GM12878 (cell line): ENCODE data around the gene KPNA1. TPM values are rescaled to one million over a fixed set of nuclear protein-coding genes. Genes with fewer than 3 reads are reported as not detected.

Experiments used
- ATAC-seq: fragments of 200-7000 bp; cut with Tn5 transposase; 3 replicates; pipeline ENCODE4 v1.9.1; 2020; ENCODE audit warnings: mild to moderate bottlenecking, moderate library complexity
- BruUV-seq: library from RNA; stranded (reverse); fragments of 400-500 nt; replicated peaks from 2 replicates; lab custom pipeline; 2021; lab: Mats Ljungman, UMichigan
- CTCF ChIA-PET: fragments of 300-600 bp; sonication (Branson Sonifier 250); formaldehyde crosslinking; extraction: SDS; loops from one replicate; lab custom pipeline; 2021; ENCODE audit warnings: inconsistent platforms; lab: Yijun Ruan, JAX
- POLR2A ChIA-PET: fragments of 350-600 bp; formaldehyde crosslinking; extraction: SDS; loops from one replicate; lab custom pipeline; 2021; ENCODE audit warnings: inconsistent platforms; lab: Charles Lee
- RAD21 ChIA-PET: fragments of 300-600 bp; sonication (Branson Sonifier 250); formaldehyde crosslinking; loops from one replicate; lab custom pipeline; 2023; ENCODE audit warnings: antibody characterized with exemption; ENCODE audit not compliant: unreplicated experiment; lab: Charles Lee
- SMC1A ChIA-PET: fragments of 300-600 bp; sonication (Branson Sonifier 250); formaldehyde crosslinking; loops from one replicate; lab custom pipeline; 2023; ENCODE audit not compliant: unreplicated experiment, uncharacterized antibody; lab: Charles Lee
- DNase-seq: peaks from one replicate; pipeline ENCODE4 v3.0.0-alpha.2; 2011; ENCODE audit warnings: low read depth, low spot score
- FAIRE-seq: peaks from 3 replicates; lab custom pipeline; 2011; peaks lifted over from hg19 to GRCh38; lab: Jason Lieb, UNC
- H2AFZ ChIP-seq: 2 replicates; pipeline ENCODE4 v1.6.0; 2011; ENCODE audit warnings: low read depth, low read length, control low read depth; ENCODE audit not compliant: control insufficient read depth
- H3K27ac ChIP-seq: 2 replicates; pipeline ENCODE4 v1.5.1; 2011; ENCODE audit warnings: control low read depth; ENCODE audit not compliant: control insufficient read depth, insufficient read depth
- H3K27me3 ChIP-seq, 2 experiments: replicated peaks in 1 of 2; 2 replicates each; pipeline versions ENCODE4 v1.6.0 to v1.6.1; 2011; ENCODE audit warnings: low read length in 1 of 2; ENCODE audit not compliant: control insufficient read depth in 2 of 2, insufficient read depth in 2 of 2
- H3K36me3 ChIP-seq, 2 experiments: 2 replicates each; pipeline ENCODE4 v1.5.1; 2011; ENCODE audit warnings: low read length in 1 of 2; ENCODE audit not compliant: control insufficient read depth in 2 of 2, insufficient read depth in 2 of 2
- H3K4me1 ChIP-seq: 2 replicates; pipeline ENCODE4 v1.6.1; 2011; ENCODE audit warnings: mild to moderate bottlenecking, low read length, moderate library complexity, mixed read lengths; ENCODE audit not compliant: control insufficient read depth, insufficient read depth
- H3K4me2 ChIP-seq: 2 replicates; pipeline ENCODE4 v1.6.0; 2011; ENCODE audit warnings: control low read depth; ENCODE audit not compliant: control insufficient read depth, insufficient read depth
- H3K4me3 ChIP-seq: fragments of 200-600 bp; sonication (generic); 2 replicates; pipeline ENCODE4 v1.5.1; 2016
- H3K79me2 ChIP-seq: 2 replicates; pipeline ENCODE4 v1.6.0; 2011; ENCODE audit warnings: low read length; ENCODE audit not compliant: control insufficient read depth, insufficient read depth
- H3K9ac ChIP-seq: 2 replicates; pipeline ENCODE4 v1.8.0; 2011; ENCODE audit warnings: low read length, control low read depth, mixed read lengths; ENCODE audit not compliant: control insufficient read depth, insufficient read depth
- H3K9me3 ChIP-seq: replicated peaks from 3 replicates; pipeline ENCODE4 v1.5.1; 2011; ENCODE audit warnings: mild to moderate bottlenecking, low read length; ENCODE audit not compliant: control insufficient read depth, insufficient read depth
- H4K20me1 ChIP-seq: 2 replicates; pipeline ENCODE4 v1.6.0; 2011; ENCODE audit not compliant: control insufficient read depth, insufficient read depth
- ETV6 ChIP-seq, 2 experiments: fragments of 450-650 bp in 1 of 2; IDR thresholded peaks in 1 of 2; conservative IDR thresholded peaks in 1 of 2; 2 replicates each; pipeline ENCODE4 v1.6.1; 2014; ENCODE audit warnings: antibody characterized with exemption in 1 of 2, borderline replicate concordance in 1 of 2, low read depth in 1 of 2, mild to moderate bottlenecking in 1 of 2, moderate library complexity in 1 of 2
- HCFC1 ChIP-seq: fragments of 150-350 bp; IDR thresholded peaks from 2 replicates; pipeline ENCODE4 v1.6.1; 2014; ENCODE audit warnings: low read length
- SMAD5 ChIP-seq: IDR thresholded peaks from 2 replicates; pipeline ENCODE4 v1.6.1; 2016; ENCODE audit warnings: antibody characterized with exemption, low read depth
- STAT3 ChIP-seq: IDR thresholded peaks from 2 replicates; pipeline ENCODE4 v1.6.1; 2011; ENCODE audit warnings: low read depth, low read length, improper control_type of control experiment
- WRNIP1 ChIP-seq: IDR thresholded peaks from 2 replicates; pipeline ENCODE4 v1.6.1; 2011; ENCODE audit warnings: low read depth, low read length, improper control_type of control experiment, borderline replicate concordance
- ZBED1 ChIP-seq: IDR thresholded peaks from 2 replicates; pipeline ENCODE4 v1.6.1; 2016; ENCODE audit warnings: borderline replicate concordance
- ZZZ3 ChIP-seq: IDR thresholded peaks from 2 replicates; pipeline ENCODE4 v1.6.1; 2011; ENCODE audit warnings: low read depth; ENCODE audit not compliant: control insufficient read depth, insufficient read length
- WGBS: methylation state at CpG from one replicate; pipeline ENCODE4 v1.1.6; 2016; ENCODE audit warnings: low lambda C conversion rate; ENCODE audit not compliant: insufficient replicate concordance, insufficient coverage; ENCODE audit errors: missing lambda C conversion rate; 5-methylcytosine and 5-hydroxymethylcytosine counted together
- in situ Hi-C: fragments of 300-500 bp; cut with MboI; formaldehyde crosslinking; loops from 9 replicates; pipeline ENCODE4 v1.14.3; 2018; ENCODE audit warnings: mixed read lengths
- intact Hi-C: fragments of 100-400 bp; cut with micrococcal nuclease; formaldehyde crosslinking; loops from one replicate; pipeline ENCODE4 v1.14.2; 2022; ENCODE audit not compliant: unreplicated experiment
- polyA plus RNA-seq, 11 experiments: library from polyadenylated mRNA; depleted of rRNA in 4 of 11; unstranded in 6 of 11; stranded (reverse) in 5 of 11; fragments of >200 nt; fragmentation: Nextera tagmentation in 4 of 11; fragmentation: Illumina TruSeq in 1 of 11; extraction: Ambion mirVana in 4 of 11; extraction: Trizol in 1 of 11; gene quantifications; 1 replicate in 1 of 11; 2 replicates in 10 of 11; pipeline versions ENCODE4 v1.2.1 to v1.2.3, GENCODE V29; 2011 to 2016; ENCODE audit warnings: inconsistent platforms in 2 of 11, missing spikeins in 2 of 11, low read depth in 1 of 11
- total RNA-seq, 4 experiments: library from RNA; depleted of rRNA in 3 of 4; stranded (reverse); fragments of >200 nt in 3 of 4; fragmentation: Illumina TruSeq in 1 of 4; extraction: Trizol in 1 of 4; gene quantifications; 2 replicates each; pipeline versions ENCODE4 v1.2.1 to v1.2.3, GENCODE V29; 2013 to 2021
- TF ChIP-seq, protein P1 (sequence below): IDR thresholded peaks from 2 replicates; pipeline ENCODE4 v1.6.1; 2012; ENCODE audit warnings: mild to moderate bottlenecking, low read depth, low read length
- TF ChIP-seq, protein P2 (sequence below): IDR thresholded peaks from 2 replicates; pipeline ENCODE4 v1.6.1; 2012; ENCODE audit warnings: improper control_type of control experiment, low read depth, low read length; ENCODE audit not compliant: insufficient replicate concordance
- TF ChIP-seq, protein P3 (sequence below): fragments of 150-350 bp; IDR thresholded peaks from 2 replicates; pipeline ENCODE4 v1.6.1; 2016; ENCODE audit warnings: low read depth, low read length

The KPNA1 gene
- total and polyA plus RNA-seq, 10 of the 15 experiments (the other 5 are each of a cell fraction or from before 2014, with no cell fraction given), result 8.5 to 52.7 (median 41.0) TPM

DNA sequence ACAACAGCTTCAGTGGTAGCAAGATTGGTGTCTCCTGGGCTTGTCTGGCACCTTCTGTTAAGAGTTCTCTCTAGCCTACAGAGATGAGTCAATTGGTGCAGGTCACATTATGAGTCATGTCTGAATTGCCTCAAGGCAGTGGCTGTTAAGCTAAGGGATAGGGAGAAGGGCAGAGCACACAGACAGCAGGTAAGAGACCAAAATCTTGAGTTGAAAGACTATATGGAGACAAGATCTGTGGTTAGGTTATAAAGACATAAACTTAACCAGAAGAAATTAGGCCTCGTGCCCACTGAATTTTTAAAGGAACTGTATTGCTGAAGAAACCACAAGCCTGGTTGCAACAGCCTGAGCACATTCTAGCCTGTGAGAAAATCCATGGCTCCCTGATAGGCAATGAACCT, 19.2 kb upstream of the KPNA1 start:
- no TSS peak for BruUV-seq
- no peaks in the 10 kb centered on the region for H4K20me1 ChIP-seq
- no peak overlapping the region for H3K9ac ChIP-seq
- SMC1A ChIA-PET, result interaction anchor here (0.6 to 2.2 kb wide), 15 partner anchors 9 to 145 kb away, joined by 3 to 9 read pairs (median 5); partner anchors contain the start of gene KPNA1
- FAIRE-seq (peak; percentile 95), ATAC-seq (peak; percentile 100), DNase-seq (peak; percentile 79)
- no peak overlapping the region; the same call in 1 of the 2 replicates for H3K27ac ChIP-seq
- H3K79me2 ChIP-seq, result no peaks in the 10 kb centered on the region
- in situ Hi-C loops (loop anchor here (10.0 kb wide), 1 partner anchor 989 kb away; the partner anchor contains the start of gene POLQ), intact Hi-C loops (loop anchor here (2.0 to 10.0 kb wide), 2 partner anchors 75 to 139 kb away; no protein-coding TSS in a partner anchor)
- no peak overlapping the region for H3K4me3 ChIP-seq
- peaks cover 5 to 18% of the 10 kb centered on the region in 2 experiments for H3K36me3 ChIP-seq
- no peaks in the 10 kb centered on the region for H3K9me3 ChIP-seq
- 7% methylated on average over 1 of the region's 1 CpG for whole genome bisulfite sequencing
- CTCF ChIA-PET, result interaction anchor here (0.8 to 1.7 kb wide), 9 partner anchors 8 to 228 kb away, joined by 3 to 6 read pairs (median 4); no protein-coding TSS in a partner anchor
- peak overlapping the region; percentile 34 for H3K4me2 ChIP-seq
- POLR2A ChIA-PET, result interaction anchor here (0.7 to 1.4 kb wide), 5 partner anchors 19 to 162 kb away, joined by 3 to 4 read pairs (median 3); partner anchors contain the start of gene KPNA1
- H3K27me3 ChIP-seq, result no peaks in the 10 kb centered on the region
- H2AFZ ChIP-seq, result no peak overlapping the region
- peaks cover 6% of the 10 kb centered on the region for H3K4me1 ChIP-seq
- RAD21 ChIA-PET, result interaction anchor here (0.9 to 2.1 kb wide), 10 partner anchors 11 to 145 kb away, joined by 3 to 7 read pairs (median 3); partner anchors contain the start of genes KPNA1 and WDR5B
- no peak for TF ChIP-seq HCFC1
- TF ChIP-seq WRNIP1, result no peak
- TF ChIP-seq STAT3, result no peak
- TF ChIP-seq, protein P1, sequence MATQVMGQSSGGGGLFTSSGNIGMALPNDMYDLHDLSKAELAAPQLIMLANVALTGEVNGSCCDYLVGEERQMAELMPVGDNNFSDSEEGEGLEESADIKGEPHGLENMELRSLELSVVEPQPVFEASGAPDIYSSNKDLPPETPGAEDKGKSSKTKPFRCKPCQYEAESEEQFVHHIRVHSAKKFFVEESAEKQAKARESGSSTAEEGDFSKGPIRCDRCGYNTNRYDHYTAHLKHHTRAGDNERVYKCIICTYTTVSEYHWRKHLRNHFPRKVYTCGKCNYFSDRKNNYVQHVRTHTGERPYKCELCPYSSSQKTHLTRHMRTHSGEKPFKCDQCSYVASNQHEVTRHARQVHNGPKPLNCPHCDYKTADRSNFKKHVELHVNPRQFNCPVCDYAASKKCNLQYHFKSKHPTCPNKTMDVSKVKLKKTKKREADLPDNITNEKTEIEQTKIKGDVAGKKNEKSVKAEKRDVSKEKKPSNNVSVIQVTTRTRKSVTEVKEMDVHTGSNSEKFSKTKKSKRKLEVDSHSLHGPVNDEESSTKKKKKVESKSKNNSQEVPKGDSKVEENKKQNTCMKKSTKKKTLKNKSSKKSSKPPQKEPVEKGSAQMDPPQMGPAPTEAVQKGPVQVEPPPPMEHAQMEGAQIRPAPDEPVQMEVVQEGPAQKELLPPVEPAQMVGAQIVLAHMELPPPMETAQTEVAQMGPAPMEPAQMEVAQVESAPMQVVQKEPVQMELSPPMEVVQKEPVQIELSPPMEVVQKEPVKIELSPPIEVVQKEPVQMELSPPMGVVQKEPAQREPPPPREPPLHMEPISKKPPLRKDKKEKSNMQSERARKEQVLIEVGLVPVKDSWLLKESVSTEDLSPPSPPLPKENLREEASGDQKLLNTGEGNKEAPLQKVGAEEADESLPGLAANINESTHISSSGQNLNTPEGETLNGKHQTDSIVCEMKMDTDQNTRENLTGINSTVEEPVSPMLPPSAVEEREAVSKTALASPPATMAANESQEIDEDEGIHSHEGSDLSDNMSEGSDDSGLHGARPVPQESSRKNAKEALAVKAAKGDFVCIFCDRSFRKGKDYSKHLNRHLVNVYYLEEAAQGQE, result no peak
- TF ChIP-seq ETV6 (conservative IDR thresholded peaks at IDR 0.05 in 1 of 2, IDR thresholded peaks at IDR 0.05 in 1 of 2; ENCODE audit: borderline replicate concordance in 1 of 2, low read depth in 1 of 2), result peak in 1 of 2 experiments; percentile 41; a peak in 1 of 4 replicates
- TF ChIP-seq, protein P2, sequence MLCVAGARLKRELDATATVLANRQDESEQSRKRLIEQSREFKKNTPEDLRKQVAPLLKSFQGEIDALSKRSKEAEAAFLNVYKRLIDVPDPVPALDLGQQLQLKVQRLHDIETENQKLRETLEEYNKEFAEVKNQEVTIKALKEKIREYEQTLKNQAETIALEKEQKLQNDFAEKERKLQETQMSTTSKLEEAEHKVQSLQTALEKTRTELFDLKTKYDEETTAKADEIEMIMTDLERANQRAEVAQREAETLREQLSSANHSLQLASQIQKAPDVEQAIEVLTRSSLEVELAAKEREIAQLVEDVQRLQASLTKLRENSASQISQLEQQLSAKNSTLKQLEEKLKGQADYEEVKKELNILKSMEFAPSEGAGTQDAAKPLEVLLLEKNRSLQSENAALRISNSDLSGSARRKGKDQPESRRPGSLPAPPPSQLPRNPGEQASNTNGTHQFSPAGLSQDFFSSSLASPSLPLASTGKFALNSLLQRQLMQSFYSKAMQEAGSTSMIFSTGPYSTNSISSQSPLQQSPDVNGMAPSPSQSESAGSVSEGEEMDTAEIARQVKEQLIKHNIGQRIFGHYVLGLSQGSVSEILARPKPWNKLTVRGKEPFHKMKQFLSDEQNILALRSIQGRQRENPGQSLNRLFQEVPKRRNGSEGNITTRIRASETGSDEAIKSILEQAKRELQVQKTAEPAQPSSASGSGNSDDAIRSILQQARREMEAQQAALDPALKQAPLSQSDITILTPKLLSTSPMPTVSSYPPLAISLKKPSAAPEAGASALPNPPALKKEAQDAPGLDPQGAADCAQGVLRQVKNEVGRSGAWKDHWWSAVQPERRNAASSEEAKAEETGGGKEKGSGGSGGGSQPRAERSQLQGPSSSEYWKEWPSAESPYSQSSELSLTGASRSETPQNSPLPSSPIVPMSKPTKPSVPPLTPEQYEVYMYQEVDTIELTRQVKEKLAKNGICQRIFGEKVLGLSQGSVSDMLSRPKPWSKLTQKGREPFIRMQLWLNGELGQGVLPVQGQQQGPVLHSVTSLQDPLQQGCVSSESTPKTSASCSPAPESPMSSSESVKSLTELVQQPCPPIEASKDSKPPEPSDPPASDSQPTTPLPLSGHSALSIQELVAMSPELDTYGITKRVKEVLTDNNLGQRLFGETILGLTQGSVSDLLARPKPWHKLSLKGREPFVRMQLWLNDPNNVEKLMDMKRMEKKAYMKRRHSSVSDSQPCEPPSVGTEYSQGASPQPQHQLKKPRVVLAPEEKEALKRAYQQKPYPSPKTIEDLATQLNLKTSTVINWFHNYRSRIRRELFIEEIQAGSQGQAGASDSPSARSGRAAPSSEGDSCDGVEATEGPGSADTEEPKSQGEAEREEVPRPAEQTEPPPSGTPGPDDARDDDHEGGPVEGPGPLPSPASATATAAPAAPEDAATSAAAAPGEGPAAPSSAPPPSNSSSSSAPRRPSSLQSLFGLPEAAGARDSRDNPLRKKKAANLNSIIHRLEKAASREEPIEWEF, result no peak
- TF ChIP-seq ZBED1, result peak; percentile 45; the same call in 1 of the 2 replicates
- TF ChIP-seq SMAD5, result no peak
- TF ChIP-seq ZZZ3, result no peak
- TF ChIP-seq, protein P3, sequence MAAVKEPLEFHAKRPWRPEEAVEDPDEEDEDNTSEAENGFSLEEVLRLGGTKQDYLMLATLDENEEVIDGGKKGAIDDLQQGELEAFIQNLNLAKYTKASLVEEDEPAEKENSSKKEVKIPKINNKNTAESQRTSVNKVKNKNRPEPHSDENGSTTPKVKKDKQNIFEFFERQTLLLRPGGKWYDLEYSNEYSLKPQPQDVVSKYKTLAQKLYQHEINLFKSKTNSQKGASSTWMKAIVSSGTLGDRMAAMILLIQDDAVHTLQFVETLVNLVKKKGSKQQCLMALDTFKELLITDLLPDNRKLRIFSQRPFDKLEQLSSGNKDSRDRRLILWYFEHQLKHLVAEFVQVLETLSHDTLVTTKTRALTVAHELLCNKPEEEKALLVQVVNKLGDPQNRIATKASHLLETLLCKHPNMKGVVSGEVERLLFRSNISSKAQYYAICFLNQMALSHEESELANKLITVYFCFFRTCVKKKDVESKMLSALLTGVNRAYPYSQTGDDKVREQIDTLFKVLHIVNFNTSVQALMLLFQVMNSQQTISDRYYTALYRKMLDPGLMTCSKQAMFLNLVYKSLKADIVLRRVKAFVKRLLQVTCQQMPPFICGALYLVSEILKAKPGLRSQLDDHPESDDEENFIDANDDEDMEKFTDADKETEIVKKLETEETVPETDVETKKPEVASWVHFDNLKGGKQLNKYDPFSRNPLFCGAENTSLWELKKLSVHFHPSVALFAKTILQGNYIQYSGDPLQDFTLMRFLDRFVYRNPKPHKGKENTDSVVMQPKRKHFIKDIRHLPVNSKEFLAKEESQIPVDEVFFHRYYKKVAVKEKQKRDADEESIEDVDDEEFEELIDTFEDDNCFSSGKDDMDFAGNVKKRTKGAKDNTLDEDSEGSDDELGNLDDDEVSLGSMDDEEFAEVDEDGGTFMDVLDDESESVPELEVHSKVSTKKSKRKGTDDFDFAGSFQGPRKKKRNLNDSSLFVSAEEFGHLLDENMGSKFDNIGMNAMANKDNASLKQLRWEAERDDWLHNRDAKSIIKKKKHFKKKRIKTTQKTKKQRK, result no peak
